Endothelial cell of umbilical vein (primary cell): ENCODE results near the gene WDR18. TPM values are rescaled to one million over a fixed set of nuclear protein-coding genes. Genes with fewer than 3 reads are reported as not detected.

ENCODE experiments used
- BruUV-seq: library from RNA; stranded (reverse); fragments of 400-500 nt; replicated peaks from 2 replicates; lab custom pipeline; 2021; lab: Mats Ljungman, UMichigan
- CTCF ChIA-PET: fragments of 300-600, 350-600 bp; sonication (Branson Sonifier 250); formaldehyde crosslinking; loops from one replicate; lab custom pipeline; 2021; ENCODE audit warnings: antibody characterized with exemption, inconsistent platforms; lab: Charles Lee
- POLR2A ChIA-PET: fragments of 300-600, 350-600 bp; sonication (Branson Sonifier 250); formaldehyde crosslinking; loops from one replicate; lab custom pipeline; 2021; ENCODE audit warnings: antibody characterized with exemption, inconsistent platforms; lab: Charles Lee
- DNase-seq: peaks from one replicate; pipeline ENCODE4 v3.0.0-alpha.2; 2011; ENCODE audit warnings: low read depth, low spot score
- FAIRE-seq: peaks from 2 replicates; lab custom pipeline; 2011; peaks lifted over from hg19 to GRCh38; lab: Jason Lieb, UNC
- H2AFZ ChIP-seq: 2 replicates; pipeline ENCODE4 v1.6.0; 2012; ENCODE audit warnings: low read depth, low read length, control low read depth, inconsistent platforms
- H3K27ac ChIP-seq: 2 replicates; pipeline ENCODE4 v1.5.1; 2011; ENCODE audit warnings: low read depth, mild to moderate bottlenecking, control low read depth, low read length, moderate library complexity; ENCODE audit not compliant: insufficient read depth
- H3K27me3 ChIP-seq, 2 experiments: 2 replicates each; pipeline versions ENCODE4 v1.6.0 to v1.6.1; 2011; ENCODE audit warnings: low read length in 2 of 2, mixed read lengths in 1 of 2; ENCODE audit not compliant: control insufficient read depth in 2 of 2, insufficient read depth in 2 of 2
- H3K36me3 ChIP-seq, 2 experiments: 2 replicates in 1 of 2; 3 replicates in 1 of 2; pipeline ENCODE4 v1.5.1; 2011; ENCODE audit warnings: low read length in 2 of 2, mild to moderate bottlenecking in 1 of 2, moderate library complexity in 1 of 2; ENCODE audit not compliant: control insufficient read depth in 2 of 2, insufficient read depth in 2 of 2; ENCODE audit errors: extremely low read depth in 1 of 2
- H3K4me1 ChIP-seq: 3 replicates; pipeline ENCODE4 v1.5.1; 2011; ENCODE audit warnings: mild to moderate bottlenecking, low read length; ENCODE audit not compliant: control insufficient read depth, insufficient read depth; ENCODE audit errors: extremely low read depth
- H3K4me2 ChIP-seq: 2 replicates; pipeline ENCODE4 v1.6.1; 2011; ENCODE audit warnings: low read length, control low read depth, mixed read lengths; ENCODE audit not compliant: insufficient read depth
- H3K4me3 ChIP-seq, 3 experiments: fragments of 200-600 bp in 1 of 3; sonication (generic), shearing (Covaris generic) in 1 of 3; replicated peaks in 1 of 3; 2 replicates each; pipeline ENCODE4 v1.5.1; 2011 to 2016; ENCODE audit warnings: control low read depth in 3 of 3, low read length in 3 of 3, mild to moderate bottlenecking in 2 of 3, inconsistent platforms in 1 of 3, low read depth in 1 of 3, moderate library complexity in 1 of 3; ENCODE audit not compliant: insufficient read depth in 1 of 3
- H3K79me2 ChIP-seq: 2 replicates; pipeline ENCODE4 v1.6.0; 2012; ENCODE audit warnings: low read length, inconsistent platforms; ENCODE audit not compliant: control insufficient read depth, insufficient read depth
- H3K9ac ChIP-seq: replicated peaks from 2 replicates; pipeline ENCODE3; 2011; ENCODE audit warnings: low read length, control low read depth; ENCODE audit not compliant: insufficient read depth; ENCODE audit errors: extremely low read depth
- H3K9me1 ChIP-seq: replicated peaks from 3 replicates; pipeline ENCODE4 v1.6.0; 2011; ENCODE audit warnings: mild to moderate bottlenecking, low read length; ENCODE audit not compliant: control insufficient read depth, insufficient read depth; ENCODE audit errors: extremely low read depth
- H3K9me3 ChIP-seq: replicated peaks from 2 replicates; pipeline ENCODE4 v1.5.1; 2012; ENCODE audit warnings: low read length, inconsistent platforms; ENCODE audit not compliant: control insufficient read depth, insufficient read depth
- H4K20me1 ChIP-seq: replicated peaks from 2 replicates; pipeline ENCODE3; 2011; ENCODE audit warnings: mild to moderate bottlenecking, low read length; ENCODE audit not compliant: control insufficient read depth, insufficient read depth; ENCODE audit errors: extremely low read depth
- CTCF ChIP-seq, 2 donors: IDR thresholded peaks; 1 replicate in 1 of 2; 2 replicates in 1 of 2; pipeline ENCODE4 v1.5.1; 2011; ENCODE audit warnings: low read length in 2 of 2, mild to moderate bottlenecking in 2 of 2, moderate library complexity in 2 of 2, control low read depth in 1 of 2, inconsistent platforms in 1 of 2, low read depth in 1 of 2; ENCODE audit not compliant: insufficient read depth in 1 of 2; ENCODE audit errors: extremely low read depth in 1 of 2
- EZH2 ChIP-seq: IDR thresholded peaks from 2 replicates; pipeline ENCODE4 v1.6.1; 2012; ENCODE audit warnings: borderline replicate concordance, low read depth, mild to moderate bottlenecking, moderate library complexity, low read length, inconsistent platforms; ENCODE audit not compliant: severe bottlenecking
- FOS ChIP-seq: IDR thresholded peaks from 2 replicates; pipeline ENCODE4 v1.6.1; 2011; ENCODE audit warnings: mild to moderate bottlenecking, low read length, moderate library complexity, borderline replicate concordance; ENCODE audit not compliant: insufficient read depth
- GATA2 ChIP-seq: IDR thresholded peaks from 2 replicates; pipeline ENCODE4 v1.7.0; 2011; ENCODE audit warnings: low read depth, mild to moderate bottlenecking, moderate library complexity, mixed read lengths, low read length; ENCODE audit not compliant: insufficient read length, insufficient read depth
- JUN ChIP-seq: IDR thresholded peaks from 2 replicates; pipeline ENCODE4 v1.6.1; 2011; ENCODE audit warnings: borderline replicate concordance, low read depth; ENCODE audit not compliant: insufficient read length, insufficient read depth
- MAX ChIP-seq: IDR thresholded peaks from 2 replicates; pipeline ENCODE4 v1.6.1; 2011; ENCODE audit not compliant: insufficient read depth, insufficient read length
- MYC ChIP-seq: IDR thresholded peaks from one replicate; pipeline ENCODE4 v1.6.1; 2011; ENCODE audit warnings: mild to moderate bottlenecking, low read depth, low read length
- POLR2A ChIP-seq: IDR thresholded peaks from 2 replicates; pipeline ENCODE4 v1.6.1; 2012; ENCODE audit warnings: low read depth, mild to moderate bottlenecking, control low read depth, low read length
- POLR2AphosphoS5 ChIP-seq: IDR thresholded peaks from 2 replicates; pipeline ENCODE4 v1.6.1; 2012; ENCODE audit warnings: low read depth, mild to moderate bottlenecking, control low read depth, low read length, moderate library complexity; ENCODE audit not compliant: insufficient read depth
- dilution Hi-C: fragments of 300-500 bp; cut with MboI; formaldehyde crosslinking; loops from one replicate; pipeline ENCODE4 v1.15.0; 2019; ENCODE audit warnings: low sequenced_read_pairs; ENCODE audit not compliant: extremely low pct_ligation_motif_present
- intact Hi-C: fragments of 100-400 bp; cut with micrococcal nuclease; formaldehyde crosslinking; loops from one replicate; pipeline ENCODE4 v1.10.0; 2022
- polyA plus RNA-seq, 4 experiments: library from polyadenylated mRNA; depleted of rRNA in 3 of 4; stranded (reverse) in 3 of 4; unstranded in 1 of 4; fragments of >200 nt; gene quantifications; 2 replicates each; pipeline versions ENCODE4 v1.2.1 to v1.2.3, GENCODE V29; 2011 to 2012; ENCODE audit warnings: missing spikeins in 1 of 4
- total RNA-seq: library from RNA; stranded (reverse); gene quantifications from 2 replicates; pipeline ENCODE4 v1.2.3, GENCODE V29; 2021

WDR18 gene
- total and polyA plus RNA-seq, 2 donors (not counting 3 experiments of a cell fraction or from before 2014, with no cell fraction given), result 54.8 to 102 TPM

DNA sequence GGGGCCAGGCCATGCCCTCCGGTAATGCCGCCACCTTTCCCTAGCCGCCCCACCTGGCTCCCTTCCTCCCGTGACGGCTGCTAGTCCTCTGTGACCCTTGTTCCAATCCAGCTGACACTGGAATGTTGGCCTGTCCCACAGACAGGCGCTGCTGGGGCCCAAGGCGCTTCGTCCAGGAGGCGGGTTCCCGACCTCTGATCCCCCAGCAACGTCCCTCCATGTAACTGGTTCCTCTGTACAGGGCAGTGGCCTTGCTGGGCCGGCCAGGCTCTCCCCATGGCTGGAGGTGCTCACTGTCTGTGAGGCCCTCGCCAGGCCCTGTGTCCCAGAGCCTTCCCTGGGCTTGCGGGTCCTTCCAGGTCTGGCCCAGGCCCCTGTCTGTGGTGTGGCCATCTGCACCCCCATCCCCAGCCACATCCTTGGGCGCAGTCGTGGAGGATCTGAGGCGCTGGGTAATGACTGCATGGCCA is 9.3 kb downstream of the WDR18 start:
- Histone ChIP-seq H3K4me2 (no peak overlapping the region), H3K27me3 (peaks cover 11 to 19% of the 10 kb centered on the region in 2 experiments), H3K27ac (no peak overlapping the region), H3K9ac (no peak overlapping the region), H3K9me1 (no peaks in the 10 kb centered on the region), H4K20me1 (no peaks in the 10 kb centered on the region), H3K4me1 (no peaks in the 10 kb centered on the region), H3K4me3 (no peak overlapping the region), H2AFZ (no peak overlapping the region), H3K79me2 (no peaks in the 10 kb centered on the region), H3K9me3 (no peaks in the 10 kb centered on the region), H3K36me3 (peaks cover 0 to 6% of the 10 kb centered on the region in 2 experiments)
- POLR2A ChIA-PET, result no interaction called here
- dilution Hi-C loops, result no loop called here
- FAIRE-seq (no peak), DNase-seq (no peak)
- intact Hi-C loops, result no loop called here
- CTCF ChIA-PET, result no interaction called here
- BruUV-seq, result no TSS peak
- TF ChIP-seq POLR2AphosphoS5, result no peak

- Histone ChIP-seq H2AFZ (no peak overlapping the region), H3K4me2 (no peak overlapping the region), H3K9me3 (no peaks in the 10 kb centered on the region), H3K27ac (no peak overlapping the region), H3K9ac (no peak overlapping the region), H3K9me1 (no peaks in the 10 kb centered on the region), H3K27me3 (peaks cover 11 to 19% of the 10 kb centered on the region in 2 experiments), H3K4me1 (no peaks in the 10 kb centered on the region), H3K79me2 (no peaks in the 10 kb centered on the region), H3K4me3 (no peak overlapping the region), H4K20me1 (no peaks in the 10 kb centered on the region), H3K36me3 (peaks cover 0 to 5% of the 10 kb centered on the region in 2 experiments)
- no peak for DNase-seq
- intact Hi-C loops, result no loop called here
- CTCF ChIA-PET, result no interaction called here
- POLR2A ChIA-PET, result no interaction called here
- dilution Hi-C loops, result no loop called here
- TF ChIP-seq GATA2 (no peak), FOS (no peak), MYC (no peak), EZH2 (no peak), JUN (no peak), CTCF (IDR thresholded peaks at IDR 0.05; ENCODE audit: extremely low read depth in 1 of 2, insufficient read depth in 1 of 2, low read depth in 1 of 2, low read length in 2 of 2) (no peak), POLR2AphosphoS5 (no peak), POLR2A (no peak), MAX (no peak)
- FAIRE-seq, result no peak
- BruUV-seq, result no TSS peak
Observed at GRCh38 chr19:993831-994393, 9.8 kb downstream of the WDR18 start.
